HEK293 (cell line): Measurements from ENCODE around the gene PRX.

Experiments used
- FEZF1 ChIP-seq: fragments of 450-650 bp; formaldehyde crosslinking; IDR thresholded peaks from 2 replicates; pipeline ENCODE4 v1.5.1; 2016; ENCODE audit warnings: missing biosample characterization, missing genetic modification characterization
- GLI4 ChIP-seq: fragments of 450-650 bp; formaldehyde crosslinking; IDR thresholded peaks from 2 replicates; pipeline ENCODE4 v1.5.1; 2016; ENCODE audit warnings: missing biosample characterization, missing genetic modification characterization
- KLF1 ChIP-seq: fragments of 450-650 bp; formaldehyde crosslinking; IDR thresholded peaks from 2 replicates; pipeline ENCODE4 v1.5.1; 2016; ENCODE audit warnings: missing biosample characterization, missing genetic modification characterization
- OVOL3 ChIP-seq: fragments of 450-650 bp; formaldehyde crosslinking; IDR thresholded peaks from 2 replicates; pipeline ENCODE4 v1.5.1; 2016; ENCODE audit warnings: missing biosample characterization, missing genetic modification characterization
- PBX3 ChIP-seq: sonication (generic); formaldehyde crosslinking; IDR thresholded peaks from 2 replicates; pipeline ENCODE4 v1.8.1; 2022; ENCODE audit warnings: mild to moderate bottlenecking, moderate library complexity, missing genetic modification reagents
- ZBTB10 ChIP-seq: fragments of 450-650 bp; formaldehyde crosslinking; IDR thresholded peaks from 2 replicates; pipeline ENCODE4 v1.5.1; 2016; ENCODE audit warnings: missing biosample characterization, missing genetic modification characterization
- ZBTB6 ChIP-seq: fragments of 450-650 bp; formaldehyde crosslinking; IDR thresholded peaks from 2 replicates; pipeline ENCODE4 v1.5.1; 2017; ENCODE audit warnings: missing biosample characterization, missing genetic modification characterization
- ZFP3 ChIP-seq: fragments of 450-650 bp; formaldehyde crosslinking; IDR thresholded peaks from 2 replicates; pipeline ENCODE4 v1.5.1; 2016; ENCODE audit warnings: low read depth, missing biosample characterization, missing genetic modification characterization
- ZIC2 ChIP-seq: fragments of 450-650 bp; formaldehyde crosslinking; IDR thresholded peaks from 2 replicates; pipeline ENCODE4 v1.5.1; 2016; ENCODE audit warnings: missing biosample characterization, missing genetic modification characterization
- ZNF214 ChIP-seq: fragments of 450-650 bp; formaldehyde crosslinking; IDR thresholded peaks from 2 replicates; pipeline ENCODE4 v1.5.1; 2017; ENCODE audit warnings: missing biosample characterization, mild to moderate bottlenecking, missing genetic modification characterization, borderline replicate concordance
- ZNF24 ChIP-seq: fragments of 450-650 bp; formaldehyde crosslinking; IDR thresholded peaks from 2 replicates; pipeline ENCODE4 v1.5.1; 2016; ENCODE audit warnings: missing biosample characterization, missing genetic modification characterization
- ZNF292 ChIP-seq: fragments of 450-650 bp; formaldehyde crosslinking; IDR thresholded peaks from 2 replicates; pipeline ENCODE4 v1.5.1; 2016; ENCODE audit warnings: low read depth, missing biosample characterization, missing genetic modification characterization, borderline replicate concordance
- ZNF529 ChIP-seq: fragments of 450-650 bp; formaldehyde crosslinking; IDR thresholded peaks from 2 replicates; pipeline ENCODE4 v1.5.1; 2017; ENCODE audit warnings: missing genetic modification characterization, missing biosample characterization; ENCODE audit not compliant: insufficient replicate concordance
- ZNF624 ChIP-seq: fragments of 450-650 bp; formaldehyde crosslinking; IDR thresholded peaks from 2 replicates; pipeline ENCODE4 v1.5.1; 2017; ENCODE audit warnings: missing biosample characterization, missing genetic modification characterization
- ZNF629 ChIP-seq: fragments of 450-650 bp; formaldehyde crosslinking; IDR thresholded peaks from 2 replicates; pipeline ENCODE4 v1.5.1; 2017; ENCODE audit warnings: missing biosample characterization, missing genetic modification characterization
- ZNF701 ChIP-seq: fragments of 450-650 bp; formaldehyde crosslinking; IDR thresholded peaks from 2 replicates; pipeline ENCODE4 v1.5.1; 2016; ENCODE audit warnings: missing biosample characterization, missing genetic modification characterization
- ZNF791 ChIP-seq: fragments of 450-650 bp; formaldehyde crosslinking; IDR thresholded peaks from 2 replicates; pipeline ENCODE4 v1.5.1; 2016; ENCODE audit warnings: missing biosample characterization, missing genetic modification characterization
- ZNF830 ChIP-seq: fragments of 450-650 bp; IDR thresholded peaks from 2 replicates; pipeline ENCODE4 v1.5.0; 2018; ENCODE audit warnings: missing biosample characterization, missing genetic modification characterization, low read depth, mild to moderate bottlenecking, moderate library complexity
- ZSCAN16 ChIP-seq: fragments of 450-650 bp; formaldehyde crosslinking; IDR thresholded peaks from 2 replicates; pipeline ENCODE4 v1.5.1; 2016; ENCODE audit warnings: missing biosample characterization, missing genetic modification characterization
- ZSCAN4 ChIP-seq: fragments of 450-650 bp; formaldehyde crosslinking; IDR thresholded peaks from 2 replicates; pipeline ENCODE4 v1.5.1; 2017; ENCODE audit warnings: missing biosample characterization, missing genetic modification characterization
- TF ChIP-seq, protein P1 (sequence below): fragments of 450-650 bp; formaldehyde crosslinking; IDR thresholded peaks from 2 replicates; pipeline ENCODE4 v1.5.1; 2016; ENCODE audit warnings: missing biosample characterization, missing genetic modification characterization, borderline replicate concordance
- TF ChIP-seq, protein P2 (sequence below): fragments of 450-650 bp; formaldehyde crosslinking; optimal IDR thresholded peaks from 2 replicates; pipeline ENCODE3; 2016; ENCODE audit warnings: missing biosample characterization, mild to moderate bottlenecking, missing genetic modification characterization
- TF ChIP-seq, protein P3 (sequence below): fragments of 450-650 bp; formaldehyde crosslinking; IDR thresholded peaks from 2 replicates; pipeline ENCODE4 v1.5.1; 2016; ENCODE audit warnings: missing biosample characterization, missing genetic modification characterization

Gene PRX

DNA sequence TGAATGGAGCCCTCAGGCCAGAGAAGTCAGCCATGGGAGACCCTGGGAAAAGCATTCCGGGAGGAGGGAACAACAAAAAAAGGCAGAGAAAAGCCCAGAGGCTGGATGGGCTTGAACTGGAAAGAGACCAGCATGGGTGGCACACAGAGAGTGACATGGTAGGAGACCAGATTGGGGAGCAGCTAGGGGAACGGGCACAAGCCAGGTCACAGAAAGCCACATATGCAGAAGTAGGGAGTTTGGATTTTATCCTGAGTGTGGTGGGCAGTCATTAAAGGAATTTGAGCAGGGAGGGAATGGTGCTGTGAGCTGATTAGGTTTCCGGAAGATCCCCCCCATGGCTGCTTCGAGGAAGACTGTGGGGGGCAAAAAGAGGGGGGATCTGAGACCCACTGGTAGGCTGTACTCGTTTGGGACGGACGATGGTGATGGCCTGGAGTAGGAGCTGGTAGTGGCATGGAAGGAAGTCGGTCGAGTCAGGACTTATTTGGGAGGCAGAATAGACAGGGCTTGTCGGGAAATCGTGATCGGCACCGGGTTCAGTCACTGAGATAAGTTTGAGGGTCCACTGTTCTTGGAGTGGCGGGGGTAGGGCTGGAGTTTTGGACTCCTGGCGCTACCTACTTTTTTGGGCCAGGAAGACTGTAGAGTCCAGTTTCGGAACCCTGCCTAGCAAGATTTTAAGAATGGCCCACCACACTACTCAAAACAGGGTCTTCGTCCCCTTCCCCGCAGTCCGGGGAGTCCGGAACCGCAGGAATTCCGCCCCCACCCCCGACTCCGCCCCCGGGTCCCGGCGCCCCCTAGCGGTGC lies 11.7 kb upstream of the PRX start (continued):
- TF ChIP-seq ZBTB10 (tag by site-specific recombination) (peak; percentile 96), ZNF629 (tag by site-specific recombination) (no peak), ZNF701 (tag by site-specific recombination) (no peak), ZFP3 (tag by site-specific recombination) (no peak; the same call in 1 of the 2 replicates), ZNF830 (tag by site-specific recombination) (no peak), ZBTB6 (tag by site-specific recombination) (no peak), ZNF292 (tag by site-specific recombination) (no peak), OVOL3 (tag by site-specific recombination) (no peak), ZNF24 (no peak), ZSCAN4 (tag by site-specific recombination) (no peak), ZNF791 (no peak), ZNF624 (tag by site-specific recombination) (no peak), ZIC2 (tag by site-specific recombination) (0 out of 2 replicates have a peak, but pooled peaks have one; percentile 4), ZNF529 (no peak), ZSCAN16 (tag by site-specific recombination) (no peak), PBX3 (CRISPR knock-in tag) (no peak), KLF1 (tag by site-specific recombination) (no peak; the same call in 1 of the 2 replicates), GLI4 (no peak), FEZF1 (peak; percentile 72; the same call in 1 of the 2 replicates), ZNF214 (tag by site-specific recombination) (no peak)
- TF ChIP-seq, protein P1, sequence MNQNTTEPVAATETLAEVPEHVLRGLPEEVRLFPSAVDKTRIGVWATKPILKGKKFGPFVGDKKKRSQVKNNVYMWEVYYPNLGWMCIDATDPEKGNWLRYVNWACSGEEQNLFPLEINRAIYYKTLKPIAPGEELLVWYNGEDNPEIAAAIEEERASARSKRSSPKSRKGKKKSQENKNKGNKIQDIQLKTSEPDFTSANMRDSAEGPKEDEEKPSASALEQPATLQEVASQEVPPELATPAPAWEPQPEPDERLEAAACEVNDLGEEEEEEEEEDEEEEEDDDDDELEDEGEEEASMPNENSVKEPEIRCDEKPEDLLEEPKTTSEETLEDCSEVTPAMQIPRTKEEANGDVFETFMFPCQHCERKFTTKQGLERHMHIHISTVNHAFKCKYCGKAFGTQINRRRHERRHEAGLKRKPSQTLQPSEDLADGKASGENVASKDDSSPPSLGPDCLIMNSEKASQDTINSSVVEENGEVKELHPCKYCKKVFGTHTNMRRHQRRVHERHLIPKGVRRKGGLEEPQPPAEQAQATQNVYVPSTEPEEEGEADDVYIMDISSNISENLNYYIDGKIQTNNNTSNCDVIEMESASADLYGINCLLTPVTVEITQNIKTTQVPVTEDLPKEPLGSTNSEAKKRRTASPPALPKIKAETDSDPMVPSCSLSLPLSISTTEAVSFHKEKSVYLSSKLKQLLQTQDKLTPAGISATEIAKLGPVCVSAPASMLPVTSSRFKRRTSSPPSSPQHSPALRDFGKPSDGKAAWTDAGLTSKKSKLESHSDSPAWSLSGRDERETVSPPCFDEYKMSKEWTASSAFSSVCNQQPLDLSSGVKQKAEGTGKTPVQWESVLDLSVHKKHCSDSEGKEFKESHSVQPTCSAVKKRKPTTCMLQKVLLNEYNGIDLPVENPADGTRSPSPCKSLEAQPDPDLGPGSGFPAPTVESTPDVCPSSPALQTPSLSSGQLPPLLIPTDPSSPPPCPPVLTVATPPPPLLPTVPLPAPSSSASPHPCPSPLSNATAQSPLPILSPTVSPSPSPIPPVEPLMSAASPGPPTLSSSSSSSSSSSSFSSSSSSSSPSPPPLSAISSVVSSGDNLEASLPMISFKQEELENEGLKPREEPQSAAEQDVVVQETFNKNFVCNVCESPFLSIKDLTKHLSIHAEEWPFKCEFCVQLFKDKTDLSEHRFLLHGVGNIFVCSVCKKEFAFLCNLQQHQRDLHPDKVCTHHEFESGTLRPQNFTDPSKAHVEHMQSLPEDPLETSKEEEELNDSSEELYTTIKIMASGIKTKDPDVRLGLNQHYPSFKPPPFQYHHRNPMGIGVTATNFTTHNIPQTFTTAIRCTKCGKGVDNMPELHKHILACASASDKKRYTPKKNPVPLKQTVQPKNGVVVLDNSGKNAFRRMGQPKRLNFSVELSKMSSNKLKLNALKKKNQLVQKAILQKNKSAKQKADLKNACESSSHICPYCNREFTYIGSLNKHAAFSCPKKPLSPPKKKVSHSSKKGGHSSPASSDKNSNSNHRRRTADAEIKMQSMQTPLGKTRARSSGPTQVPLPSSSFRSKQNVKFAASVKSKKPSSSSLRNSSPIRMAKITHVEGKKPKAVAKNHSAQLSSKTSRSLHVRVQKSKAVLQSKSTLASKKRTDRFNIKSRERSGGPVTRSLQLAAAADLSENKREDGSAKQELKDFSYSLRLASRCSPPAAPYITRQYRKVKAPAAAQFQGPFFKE (tag by site-specific recombination), result no peak
- TF ChIP-seq, protein P2, sequence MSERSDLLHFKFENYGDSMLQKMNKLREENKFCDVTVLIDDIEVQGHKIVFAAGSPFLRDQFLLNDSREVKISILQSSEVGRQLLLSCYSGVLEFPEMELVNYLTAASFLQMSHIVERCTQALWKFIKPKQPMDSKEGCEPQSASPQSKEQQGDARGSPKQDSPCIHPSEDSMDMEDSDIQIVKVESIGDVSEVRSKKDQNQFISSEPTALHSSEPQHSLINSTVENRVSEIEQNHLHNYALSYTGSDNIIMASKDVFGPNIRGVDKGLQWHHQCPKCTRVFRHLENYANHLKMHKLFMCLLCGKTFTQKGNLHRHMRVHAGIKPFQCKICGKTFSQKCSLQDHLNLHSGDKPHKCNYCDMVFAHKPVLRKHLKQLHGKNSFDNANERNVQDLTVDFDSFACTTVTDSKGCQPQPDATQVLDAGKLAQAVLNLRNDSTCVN (tag by site-specific recombination), result no peak
- TF ChIP-seq, protein P3, sequence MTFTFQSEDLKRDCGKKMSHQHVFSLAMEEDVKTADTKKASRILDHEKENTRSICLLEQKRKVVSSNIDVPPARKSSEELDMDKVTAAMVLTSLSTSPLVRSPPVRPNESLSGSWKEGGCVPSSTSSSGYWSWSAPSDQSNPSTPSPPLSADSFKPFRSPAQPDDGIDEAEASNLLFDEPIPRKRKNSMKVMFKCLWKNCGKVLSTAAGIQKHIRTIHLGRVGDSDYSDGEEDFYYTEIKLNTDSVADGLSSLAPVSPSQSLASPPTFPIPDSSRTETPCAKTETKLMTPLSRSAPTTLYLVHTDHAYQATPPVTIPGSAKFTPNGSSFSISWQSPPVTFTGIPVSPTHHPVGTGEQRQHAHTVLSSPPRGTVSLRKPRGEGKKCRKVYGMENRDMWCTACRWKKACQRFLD (tag by site-specific recombination), result no peak
